ENCODE measurements around the gene SOX8.
A peak's percentile ranks its signal among the peaks of the same experiment; 100 is the strongest.

Gene SOX8

GRCh38 chr16:968620-969019 is 12.9 kb upstream of the SOX8 start:
- H3K9ac ChIP-seq (ENCODE audit: low read depth, low read length) = no peak overlapping the region
- no peaks in the 10 kb centered on the region for H3K9me3 ChIP-seq (ENCODE audit: control insufficient read depth, insufficient read depth, low read length)
- H3K4me3 ChIP-seq (ENCODE audit: low read depth, low read length) = no peak overlapping the region
- no peaks in the 10 kb centered on the region for H3K36me3 ChIP-seq (ENCODE audit: control insufficient read depth, insufficient read depth, low read length)
- H3K27me3 ChIP-seq (ENCODE audit: control insufficient read depth, insufficient read depth, low read length) = peaks cover 9% of the 10 kb centered on the region
- H3K4me1 ChIP-seq (ENCODE audit: control insufficient read depth, insufficient read depth, low read length) = no peaks in the 10 kb centered on the region

- H3K9me3 ChIP-seq (ENCODE audit: control insufficient read depth, insufficient read depth, low read length) = no peaks in the 10 kb centered on the region
- peak overlapping the region; percentile 73 for H3K9ac ChIP-seq (ENCODE audit: low read depth, low read length)
- H3K4me1 ChIP-seq (ENCODE audit: control insufficient read depth, insufficient read depth, low read length) = no peaks in the 10 kb centered on the region
- H3K27me3 ChIP-seq (ENCODE audit: control insufficient read depth, insufficient read depth, low read length) = peaks cover 9% of the 10 kb centered on the region
- peak overlapping the region; percentile 64 for H3K4me3 ChIP-seq (ENCODE audit: low read depth, low read length)
- no peaks in the 10 kb centered on the region for H3K36me3 ChIP-seq (ENCODE audit: control insufficient read depth, insufficient read depth, low read length)
Observed at GRCh38 chr16:969508-970385, 11.8 kb upstream of the SOX8 start.

GRCh38 chr16:970386-970765 is 11.2 kb upstream of the SOX8 start:
- Histone ChIP-seq H3K4me3 (ENCODE audit: low read depth, low read length) (peak overlapping the region; percentile 64), H3K4me1 (ENCODE audit: control insufficient read depth, insufficient read depth, low read length) (no peaks in the 10 kb centered on the region), H3K9me3 (ENCODE audit: control insufficient read depth, insufficient read depth, low read length) (no peaks in the 10 kb centered on the region), H3K27me3 (ENCODE audit: control insufficient read depth, insufficient read depth, low read length) (peaks cover 9% of the 10 kb centered on the region), H3K36me3 (ENCODE audit: control insufficient read depth, insufficient read depth, low read length) (no peaks in the 10 kb centered on the region), H3K9ac (ENCODE audit: low read depth, low read length) (peak overlapping the region; percentile 73)

- H3K9ac ChIP-seq (ENCODE audit: low read depth, low read length) = peak within 1 kb of the TSS; percentile 73
- no peaks in the 10 kb centered on the region for H3K9me3 ChIP-seq (ENCODE audit: control insufficient read depth, insufficient read depth, low read length)
- H3K36me3 ChIP-seq (ENCODE audit: control insufficient read depth, insufficient read depth, low read length) = no peaks in the 10 kb centered on the region
- H3K4me1 ChIP-seq (ENCODE audit: control insufficient read depth, insufficient read depth, low read length) = no peaks in the 10 kb centered on the region
- H3K4me3 ChIP-seq (ENCODE audit: low read depth, low read length) = peak within 1 kb of the TSS; percentile 64
- peaks cover 9% of the 10 kb centered on the region for H3K27me3 ChIP-seq (ENCODE audit: control insufficient read depth, insufficient read depth, low read length)
Observed at GRCh38 chr16:970766-971581, 10.6 kb upstream of the SOX8 start, which contains the start of gene LMF1. TSS of gene LMF1 (minus strand) at chr16:970984. CDS start at chr16:970980, 4 bp downstream.

GRCh38 chr16:971582-971905 is 10.0 kb upstream of the SOX8 start:
- Histone ChIP-seq H3K9ac (ENCODE audit: low read depth, low read length) (no peak overlapping the region), H3K27me3 (ENCODE audit: control insufficient read depth, insufficient read depth, low read length) (peaks cover 9% of the 10 kb centered on the region), H3K36me3 (ENCODE audit: control insufficient read depth, insufficient read depth, low read length) (no peaks in the 10 kb centered on the region), H3K9me3 (ENCODE audit: control insufficient read depth, insufficient read depth, low read length) (no peaks in the 10 kb centered on the region), H3K4me1 (ENCODE audit: control insufficient read depth, insufficient read depth, low read length) (no peaks in the 10 kb centered on the region), H3K4me3 (ENCODE audit: low read depth, low read length) (peak overlapping the region; percentile 63)

- Histone ChIP-seq H3K4me3 (ENCODE audit: low read depth, low read length) (no peak overlapping the region), H3K9me3 (ENCODE audit: control insufficient read depth, insufficient read depth, low read length) (no peaks in the 10 kb centered on the region), H3K9ac (ENCODE audit: low read depth, low read length) (no peak overlapping the region), H3K4me1 (ENCODE audit: control insufficient read depth, insufficient read depth, low read length) (no peaks in the 10 kb centered on the region), H3K27me3 (ENCODE audit: control insufficient read depth, insufficient read depth, low read length) (peaks cover 9% of the 10 kb centered on the region), H3K36me3 (ENCODE audit: control insufficient read depth, insufficient read depth, low read length) (no peaks in the 10 kb centered on the region)
Observed at GRCh38 chr16:971981-972315, 9.6 kb upstream of the SOX8 start.

- H3K9me3 ChIP-seq (ENCODE audit: control insufficient read depth, insufficient read depth, low read length) = no peaks in the 10 kb centered on the region
- no peak overlapping the region for H3K4me3 ChIP-seq (ENCODE audit: low read depth, low read length)
- no peak overlapping the region for H3K9ac ChIP-seq (ENCODE audit: low read depth, low read length)
- no peaks in the 10 kb centered on the region for H3K4me1 ChIP-seq (ENCODE audit: control insufficient read depth, insufficient read depth, low read length)
- no peaks in the 10 kb centered on the region for H3K36me3 ChIP-seq (ENCODE audit: control insufficient read depth, insufficient read depth, low read length)
- peaks cover 9% of the 10 kb centered on the region for H3K27me3 ChIP-seq (ENCODE audit: control insufficient read depth, insufficient read depth, low read length)
Observed at GRCh38 chr16:972316-973002, 9.1 kb upstream of the SOX8 start.

GRCh38 chr16:973366-973765 is 8.2 kb upstream of the SOX8 start:
- Histone ChIP-seq H3K9ac (ENCODE audit: low read depth, low read length) (no peak overlapping the region), H3K4me3 (ENCODE audit: low read depth, low read length) (no peak overlapping the region), H3K36me3 (ENCODE audit: control insufficient read depth, insufficient read depth, low read length) (no peaks in the 10 kb centered on the region), H3K9me3 (ENCODE audit: control insufficient read depth, insufficient read depth, low read length) (no peaks in the 10 kb centered on the region), H3K27me3 (ENCODE audit: control insufficient read depth, insufficient read depth, low read length) (peaks cover 9% of the 10 kb centered on the region), H3K4me1 (ENCODE audit: control insufficient read depth, insufficient read depth, low read length) (no peaks in the 10 kb centered on the region)

- Histone ChIP-seq H3K9me3 (ENCODE audit: control insufficient read depth, insufficient read depth, low read length) (no peaks in the 10 kb centered on the region), H3K36me3 (ENCODE audit: control insufficient read depth, insufficient read depth, low read length) (no peaks in the 10 kb centered on the region), H3K4me3 (ENCODE audit: low read depth, low read length) (no peak overlapping the region), H3K4me1 (ENCODE audit: control insufficient read depth, insufficient read depth, low read length) (no peaks in the 10 kb centered on the region), H3K27me3 (ENCODE audit: control insufficient read depth, insufficient read depth, low read length) (peaks cover 9% of the 10 kb centered on the region), H3K9ac (ENCODE audit: low read depth, low read length) (no peak overlapping the region)
Observed at GRCh38 chr16:974001-974601, 7.5 kb upstream of the SOX8 start.

- Histone ChIP-seq H3K4me1 (ENCODE audit: control insufficient read depth, insufficient read depth, low read length) (no peaks in the 10 kb centered on the region), H3K9me3 (ENCODE audit: control insufficient read depth, insufficient read depth, low read length) (no peaks in the 10 kb centered on the region), H3K36me3 (ENCODE audit: control insufficient read depth, insufficient read depth, low read length) (no peaks in the 10 kb centered on the region), H3K27me3 (ENCODE audit: control insufficient read depth, insufficient read depth, low read length) (peaks cover 11% of the 10 kb centered on the region), H3K4me3 (ENCODE audit: low read depth, low read length) (no peak overlapping the region), H3K9ac (ENCODE audit: low read depth, low read length) (no peak overlapping the region)
Observed at GRCh38 chr16:974611-975261, 6.8 kb upstream of the SOX8 start.

GRCh38 chr16:975291-975690 is 6.3 kb upstream of the SOX8 start:
- H3K36me3 ChIP-seq (ENCODE audit: control insufficient read depth, insufficient read depth, low read length) = no peaks in the 10 kb centered on the region
- H3K27me3 ChIP-seq (ENCODE audit: control insufficient read depth, insufficient read depth, low read length) = peaks cover 12% of the 10 kb centered on the region
- H3K4me1 ChIP-seq (ENCODE audit: control insufficient read depth, insufficient read depth, low read length) = no peaks in the 10 kb centered on the region
- no peak overlapping the region for H3K9ac ChIP-seq (ENCODE audit: low read depth, low read length)
- no peak overlapping the region for H3K4me3 ChIP-seq (ENCODE audit: low read depth, low read length)
- no peaks in the 10 kb centered on the region for H3K9me3 ChIP-seq (ENCODE audit: control insufficient read depth, insufficient read depth, low read length)

Data from iPS-15b (cell line).